MM.1S (cell line): ENCODE results near the gene PHACTR1.

ENCODE experiments used
- CTCF ChIP-seq: fragments of 300-600 bp; sonication (generic); IDR thresholded peaks from 2 replicates; pipeline ENCODE4 v1.5.1; 2016; ENCODE audit warnings: antibody characterized with exemption, low read length, mixed read lengths
- EZH2 ChIP-seq: fragments of 300-600 bp; sonication (generic); optimal IDR thresholded peaks from 2 replicates; pipeline ENCODE3; 2017; ENCODE audit warnings: low read depth, mild to moderate bottlenecking, antibody characterized with exemption, low read length, mixed read lengths
- EZH2phosphoT487 ChIP-seq: fragments of 300-600 bp; sonication (generic); IDR thresholded peaks from 2 replicates; pipeline ENCODE4 v1.6.1; 2018; ENCODE audit warnings: antibody characterized with exemption, low read length

GRCh38 chr6:12801141-12801540, 84.6 kb downstream of the PHACTR1 start:
- no peak for TF ChIP-seq CTCF
- no peak for TF ChIP-seq EZH2phosphoT487
- TF ChIP-seq EZH2: no peak
